Lower lobe of right lung (tissue), 2 donors: ENCODE results near the gene SGK1. TPM values are rescaled to one million over a fixed set of nuclear protein-coding genes. Genes with fewer than 3 reads are reported as not detected.
"Not testable (repeated sequence)": the region's sequence is repeated elsewhere in the genome, so short reads cannot be mapped to it uniquely, and the experiment has no call there.

Experiments
- ATAC-seq, 2 donors: fragments of 200-7000 bp; cut with Tn5 transposase; one replicate each; pipeline ENCODE4 v1.9.1; 2020 to 2022; ENCODE audit warnings: mild to moderate bottlenecking in 2 of 2, moderate library complexity in 2 of 2
- DNase-seq: peaks from one replicate; pipeline ENCODE4 v3.0.0-alpha.2; 2020
- H3K27ac ChIP-seq: fragments of 200-600 bp; one replicate; pipeline ENCODE4 v1.8.0; 2022
- H3K27me3 ChIP-seq: fragments of 200-600 bp; one replicate; pipeline ENCODE4 v1.8.0; 2022; ENCODE audit warnings: low read depth
- H3K36me3 ChIP-seq: fragments of 200-600 bp; one replicate; pipeline ENCODE4 v1.8.0; 2022; ENCODE audit warnings: mild to moderate bottlenecking
- H3K4me1 ChIP-seq: fragments of 200-600 bp; one replicate; pipeline ENCODE4 v1.8.0; 2022
- H3K4me3 ChIP-seq: fragments of 200-600 bp; one replicate; pipeline ENCODE4 v1.8.0; 2022; ENCODE audit warnings: mild to moderate bottlenecking
- H3K9me3 ChIP-seq: fragments of 200-600 bp; one replicate; pipeline ENCODE4 v1.8.0; 2022
- intact Hi-C: fragments of 100-400 bp; cut with DNase I; formaldehyde crosslinking; loops from one replicate; pipeline ENCODE4 v1.11.0; 2022
- total RNA-seq: library from RNA; stranded (reverse); fragmentation: NEBNext Ultra II Directional; extraction: Animal tissue kit (Norgen Biotek cat#: 25700); gene quantifications from one replicate; pipeline ENCODE4 v1.2.1, GENCODE V29; 2021
- TF ChIP-seq, protein P1 (sequence below): fragments of 200-600 bp; IDR thresholded peaks from one replicate; pipeline ENCODE4 v1.8.0; 2022; ENCODE audit warnings: antibody characterized with exemption, mild to moderate bottlenecking
- donor health status: DM: no; HTN: yes; CAD: no; lungs with severe emphysema.

SGK1 gene
- total RNA-seq, 1 donor from 2014 or later, result 195 TPM

DNA sequence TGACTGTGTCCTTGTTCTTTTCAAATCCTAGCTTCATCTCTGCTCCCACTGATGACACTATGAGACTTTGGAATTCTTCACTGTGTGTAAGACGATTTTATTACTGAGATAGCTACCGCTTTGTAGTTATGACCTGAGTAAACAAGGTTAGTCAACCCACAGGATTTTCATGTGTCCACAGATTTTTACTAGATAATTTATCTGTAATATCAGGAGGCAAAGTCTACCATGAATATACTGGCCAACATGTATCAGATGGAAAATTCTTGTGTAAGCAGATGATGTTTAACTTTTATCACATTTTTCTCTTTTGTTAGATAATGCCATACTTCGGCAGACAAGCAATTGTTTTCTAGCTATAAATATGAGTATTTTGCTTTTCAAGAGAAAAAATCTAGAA is 119.8 kb downstream of the SGK1 start:
- TF ChIP-seq, protein P1, sequence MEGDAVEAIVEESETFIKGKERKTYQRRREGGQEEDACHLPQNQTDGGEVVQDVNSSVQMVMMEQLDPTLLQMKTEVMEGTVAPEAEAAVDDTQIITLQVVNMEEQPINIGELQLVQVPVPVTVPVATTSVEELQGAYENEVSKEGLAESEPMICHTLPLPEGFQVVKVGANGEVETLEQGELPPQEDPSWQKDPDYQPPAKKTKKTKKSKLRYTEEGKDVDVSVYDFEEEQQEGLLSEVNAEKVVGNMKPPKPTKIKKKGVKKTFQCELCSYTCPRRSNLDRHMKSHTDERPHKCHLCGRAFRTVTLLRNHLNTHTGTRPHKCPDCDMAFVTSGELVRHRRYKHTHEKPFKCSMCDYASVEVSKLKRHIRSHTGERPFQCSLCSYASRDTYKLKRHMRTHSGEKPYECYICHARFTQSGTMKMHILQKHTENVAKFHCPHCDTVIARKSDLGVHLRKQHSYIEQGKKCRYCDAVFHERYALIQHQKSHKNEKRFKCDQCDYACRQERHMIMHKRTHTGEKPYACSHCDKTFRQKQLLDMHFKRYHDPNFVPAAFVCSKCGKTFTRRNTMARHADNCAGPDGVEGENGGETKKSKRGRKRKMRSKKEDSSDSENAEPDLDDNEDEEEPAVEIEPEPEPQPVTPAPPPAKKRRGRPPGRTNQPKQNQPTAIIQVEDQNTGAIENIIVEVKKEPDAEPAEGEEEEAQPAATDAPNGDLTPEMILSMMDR, result no peak
- DNase-seq (no peak), ATAC-seq (no peak)
- Histone ChIP-seq H3K9me3 (no peaks in the 10 kb centered on the region), H3K27ac (no peak overlapping the region), H3K4me1 (no peaks in the 10 kb centered on the region), H3K27me3 (no peaks in the 10 kb centered on the region), H3K36me3 (no peaks in the 10 kb centered on the region), H3K4me3 (no peak overlapping the region)
- intact Hi-C loops, result no loop called here

DNA sequence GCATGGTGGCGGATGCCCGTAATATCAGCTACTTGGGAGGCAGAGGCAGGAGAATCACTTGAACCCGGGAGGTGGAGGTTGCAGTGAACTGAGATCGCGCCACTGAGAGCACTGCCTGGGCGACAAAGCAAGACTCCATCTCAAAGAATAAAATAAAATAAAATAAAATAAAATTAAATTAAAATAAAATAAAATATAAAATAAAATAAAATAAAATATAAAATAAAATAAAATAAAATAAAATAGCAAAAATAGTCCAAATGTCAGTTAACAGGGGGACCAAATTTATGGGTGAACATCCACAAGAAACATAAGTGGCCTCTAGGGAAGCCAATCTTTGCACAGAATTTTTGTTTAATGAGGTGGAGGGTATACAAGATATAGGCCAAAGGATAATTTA is 120.2 kb downstream of the SGK1 start:
- H3K4me3 ChIP-seq, H3K27me3 ChIP-seq, H3K4me1 ChIP-seq, DNase-seq, ATAC-seq, intact Hi-C loops, H3K27ac ChIP-seq, H3K36me3 ChIP-seq, H3K9me3 ChIP-seq: not testable (repeated sequence)

DNA sequence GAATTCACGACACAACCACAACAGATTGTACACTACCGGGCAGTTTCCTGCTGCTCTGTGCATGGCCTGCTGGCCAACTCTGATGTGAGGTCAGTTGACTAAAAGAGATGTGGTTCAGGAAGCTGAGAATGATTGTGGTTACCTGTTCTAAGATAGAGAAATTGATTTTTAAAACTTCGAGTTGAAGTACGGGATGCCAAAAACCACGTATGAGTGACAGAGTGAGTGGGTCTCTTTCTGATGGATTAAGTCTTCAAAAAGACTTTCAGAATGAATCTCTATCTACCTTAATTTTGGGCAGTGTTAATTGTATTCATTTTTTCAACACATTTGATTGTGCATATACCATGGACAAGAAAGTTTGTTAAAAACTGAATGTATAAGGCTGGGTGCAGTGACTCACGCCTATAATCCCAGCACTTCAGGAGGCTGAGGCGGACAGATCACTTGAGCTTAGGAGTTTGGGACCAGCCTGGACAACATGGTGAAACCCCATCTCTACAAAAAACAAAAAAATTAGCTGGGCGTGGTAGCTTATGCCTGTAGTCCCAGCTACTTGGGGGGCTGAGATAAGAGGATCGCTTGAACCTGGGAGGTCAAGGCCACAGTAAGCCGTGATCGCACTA is 121.2 kb downstream of the SGK1 start:
- H3K4me3 ChIP-seq, result no peak overlapping the region
- ATAC-seq (no peak), DNase-seq (no peak)
- H3K27ac ChIP-seq, result no peak overlapping the region
- TF ChIP-seq, protein P1, result no peak
- intact Hi-C loops, result no loop called here
- no peaks in the 10 kb centered on the region for H3K27me3 ChIP-seq
- H3K9me3 ChIP-seq, result no peaks in the 10 kb centered on the region
- H3K4me1 ChIP-seq, result no peaks in the 10 kb centered on the region
- no peaks in the 10 kb centered on the region for H3K36me3 ChIP-seq

DNA sequence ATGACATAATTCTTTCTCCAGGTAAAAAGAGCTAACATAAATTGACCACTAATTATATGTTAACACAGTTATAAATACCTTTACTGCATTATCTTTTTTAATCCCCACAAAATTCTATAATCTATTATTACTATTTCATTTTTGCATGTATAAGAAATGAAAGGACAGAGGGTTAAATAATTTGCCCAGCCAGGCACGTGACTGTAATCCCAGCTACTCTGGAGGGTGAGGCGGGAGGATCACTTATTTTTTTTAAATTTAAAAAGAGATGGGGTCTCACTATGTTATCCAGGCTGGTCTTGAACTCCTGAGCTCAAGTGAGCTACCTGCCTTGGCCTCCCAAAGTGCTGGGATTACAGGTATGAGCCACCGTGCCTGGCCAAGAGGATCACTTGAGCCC is 121.9 kb downstream of the SGK1 start:
- no peaks in the 10 kb centered on the region for H3K27me3 ChIP-seq
- H3K27ac ChIP-seq, result no peak overlapping the region
- intact Hi-C loops, result no loop called here
- no peaks in the 10 kb centered on the region for H3K9me3 ChIP-seq
- TF ChIP-seq, protein P1, result no peak
- no peaks in the 10 kb centered on the region for H3K4me1 ChIP-seq
- H3K36me3 ChIP-seq, result no peaks in the 10 kb centered on the region
- DNase-seq, result no peak
- no peak overlapping the region for H3K4me3 ChIP-seq
- no peak for ATAC-seq

DNA sequence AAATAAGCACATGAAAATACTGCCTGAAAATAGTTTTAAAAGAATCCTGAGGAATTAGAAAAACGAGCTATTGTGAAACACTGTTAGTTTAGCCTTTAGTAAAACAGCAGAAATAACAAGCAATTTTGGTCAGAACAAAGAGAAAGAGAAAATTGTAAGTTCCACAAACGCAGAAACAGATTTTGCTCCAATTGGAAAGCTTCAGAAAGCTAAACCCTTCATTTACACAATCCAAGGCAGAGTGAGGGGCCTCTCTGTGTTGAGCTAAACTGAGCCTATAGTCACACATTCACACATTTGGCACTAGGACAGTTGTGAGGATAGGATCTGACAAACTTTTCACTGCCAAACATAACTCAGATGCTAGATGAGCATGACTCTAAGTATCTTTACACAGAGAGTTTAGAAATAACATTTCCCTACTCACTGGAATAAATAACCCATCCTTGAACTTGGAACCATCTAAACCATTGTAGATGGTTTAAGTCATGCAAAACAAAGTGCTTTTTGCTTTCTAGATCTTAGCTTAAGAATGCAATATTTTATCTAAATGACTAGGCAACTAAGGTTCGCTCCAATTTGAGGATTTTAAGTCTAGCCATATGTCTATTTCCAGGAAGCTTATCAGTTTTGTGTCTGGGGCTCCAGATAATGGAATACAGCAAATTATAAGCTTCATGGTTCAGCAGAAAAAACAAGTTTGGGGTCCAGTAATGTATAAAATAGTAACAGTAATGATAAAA is 122.6 kb downstream of the SGK1 start:
- H3K27ac ChIP-seq, result no peak overlapping the region
- ATAC-seq, result no peak
- H3K4me1 ChIP-seq, result no peaks in the 10 kb centered on the region
- no peaks in the 10 kb centered on the region for H3K9me3 ChIP-seq
- DNase-seq, result no peak
- TF ChIP-seq, protein P1, result no peak
- intact Hi-C loops, result no loop called here
- H3K4me3 ChIP-seq, result no peak overlapping the region
- H3K27me3 ChIP-seq, result no peaks in the 10 kb centered on the region
- H3K36me3 ChIP-seq, result no peaks in the 10 kb centered on the region
